Right ventricle myocardium superior (tissue), 1 donor: Measurements from ENCODE around the gene AKAP11. TPM values are rescaled to one million over a fixed set of nuclear protein-coding genes. Genes with fewer than 3 reads are reported as not detected.
"Not testable (repeated sequence)": the region's sequence is repeated elsewhere in the genome, so short reads cannot be mapped to it uniquely, and the experiment has no call there.

Experiments used
- ATAC-seq: fragments of 200-7000 bp; cut with Tn5 transposase; one replicate; pipeline ENCODE4 v1.9.1; 2020; ENCODE audit warnings: mild to moderate bottlenecking; ENCODE audit not compliant: poor library complexity
- DNase-seq: peaks from one replicate; pipeline ENCODE4 v3.0.0-alpha.2; 2020
- intact Hi-C: fragments of 100-400 bp; cut with DNase I; formaldehyde crosslinking; loops from one replicate; pipeline ENCODE4 v1.11.2; 2022
- long read RNA-seq: library from polyadenylated mRNA; unstranded; transcript quantifications from one replicate; pipeline ENCODE4 v2.0.0, GENCODE V29; 2021
- total RNA-seq: library from RNA; stranded (reverse); fragmentation: NEBNext Ultra II Directional; extraction: Animal tissue kit (Norgen Biotek cat#: 25700); gene quantifications from one replicate; pipeline ENCODE4 v1.2.1, GENCODE V29; 2021
- donor health status: DM: no; HTN: yes; CAD: no; lungs with severe emphysema.

AKAP11 gene, protein sequence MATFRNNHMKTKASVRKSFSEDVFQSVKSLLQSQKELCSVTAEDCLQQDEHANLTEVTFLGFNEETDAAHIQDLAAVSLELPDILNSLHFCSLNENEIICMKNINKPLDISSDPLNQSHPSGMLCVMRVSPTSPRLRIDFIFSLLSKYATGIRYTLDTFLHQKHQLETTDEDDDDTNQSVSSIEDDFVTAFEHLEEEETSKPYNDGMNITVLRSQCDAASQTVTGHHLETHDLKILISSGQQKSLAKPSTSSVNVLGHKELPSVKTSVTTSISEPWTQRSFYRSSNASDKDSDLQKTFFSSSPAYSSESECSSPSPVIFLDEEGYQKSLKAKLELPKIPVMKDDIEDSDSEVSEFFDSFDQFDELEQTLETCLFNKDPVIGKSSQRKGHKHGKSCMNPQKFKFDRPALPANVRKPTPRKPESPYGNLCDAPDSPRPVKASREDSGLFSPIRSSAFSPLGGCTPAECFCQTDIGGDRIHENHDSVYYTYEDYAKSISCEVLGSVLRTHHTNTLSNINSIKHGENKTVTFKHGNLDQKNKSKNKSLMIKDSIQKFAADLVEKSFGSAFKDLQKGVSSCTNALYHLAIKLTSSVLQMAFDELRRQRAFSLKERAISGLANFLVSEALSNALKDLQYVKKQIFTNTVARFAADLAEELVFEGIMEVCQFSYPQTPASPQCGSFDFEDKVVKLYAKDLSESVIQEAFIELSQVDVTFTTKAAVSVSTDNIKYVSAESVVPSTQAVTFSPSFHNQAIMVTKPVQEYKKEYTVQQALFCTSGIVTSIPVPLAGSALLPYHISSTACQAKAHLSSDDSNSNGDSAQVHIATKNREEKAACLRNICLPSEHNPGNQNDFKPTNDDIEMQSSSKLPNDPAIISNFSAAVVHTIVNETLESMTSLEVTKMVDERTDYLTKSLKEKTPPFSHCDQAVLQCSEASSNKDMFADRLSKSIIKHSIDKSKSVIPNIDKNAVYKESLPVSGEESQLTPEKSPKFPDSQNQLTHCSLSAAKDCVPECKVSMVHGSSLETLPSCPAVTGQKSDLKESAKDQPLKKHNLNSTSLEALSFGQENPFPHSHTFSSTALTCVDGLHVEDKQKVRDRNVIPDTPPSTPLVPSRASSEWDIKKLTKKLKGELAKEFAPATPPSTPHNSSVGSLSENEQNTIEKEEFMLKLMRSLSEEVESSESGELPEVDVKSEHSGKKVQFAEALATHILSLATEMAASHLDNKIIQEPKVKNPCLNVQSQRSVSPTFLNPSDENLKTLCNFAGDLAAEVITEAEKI (N-terminal part only)
- 20.7 TPM for total RNA-seq
- long read RNA-seq, partial matches to known transcripts = 0 of 3 reads
- long read RNA-seq, other reads (novel, unspliced or antisense) = 3 of 3 reads

DNA sequence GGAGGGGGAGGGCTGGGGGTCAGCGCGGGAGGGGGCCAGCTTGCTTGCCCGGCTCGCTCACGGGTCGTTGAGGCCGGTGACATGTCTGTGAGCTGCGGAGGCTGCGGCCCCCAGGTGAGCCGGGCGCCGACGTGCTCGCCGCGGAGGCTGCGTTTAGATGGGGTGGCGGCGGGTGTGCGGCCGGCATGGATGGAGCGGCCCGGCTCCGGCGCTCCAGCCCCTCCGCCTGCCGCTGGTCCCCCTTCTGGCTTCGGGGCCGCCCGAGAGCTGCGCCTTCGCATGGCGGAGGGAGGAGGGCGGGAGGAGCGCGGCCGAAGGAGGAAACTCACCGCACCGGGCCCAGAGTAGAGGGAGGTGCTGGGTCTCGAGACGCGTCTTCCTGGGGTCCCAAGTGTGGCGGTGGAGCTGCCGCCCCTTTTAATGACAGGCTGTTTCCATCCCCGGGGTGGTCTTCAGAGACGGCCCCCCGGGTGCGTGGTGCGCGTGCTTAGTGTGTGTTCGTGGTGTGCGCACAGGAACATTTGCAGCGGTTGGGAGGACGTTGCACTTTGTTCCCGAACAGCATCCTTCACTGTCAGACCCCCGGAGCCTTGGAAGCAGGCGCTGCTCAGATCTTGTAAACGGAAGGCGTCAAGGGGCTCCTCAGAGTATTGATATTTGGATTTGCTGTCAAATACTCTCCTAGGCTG lies at the start of gene AKAP11:
Gene AKAP11 (plus strand): TSS at position 38 of the 689 bp plus-strand sequence. CDS start 14,197 bp downstream, outside the sequence.
- DNase-seq (peak; percentile 68), ATAC-seq (peak; percentile 71)
- intact Hi-C loops = no loop called here

DNA sequence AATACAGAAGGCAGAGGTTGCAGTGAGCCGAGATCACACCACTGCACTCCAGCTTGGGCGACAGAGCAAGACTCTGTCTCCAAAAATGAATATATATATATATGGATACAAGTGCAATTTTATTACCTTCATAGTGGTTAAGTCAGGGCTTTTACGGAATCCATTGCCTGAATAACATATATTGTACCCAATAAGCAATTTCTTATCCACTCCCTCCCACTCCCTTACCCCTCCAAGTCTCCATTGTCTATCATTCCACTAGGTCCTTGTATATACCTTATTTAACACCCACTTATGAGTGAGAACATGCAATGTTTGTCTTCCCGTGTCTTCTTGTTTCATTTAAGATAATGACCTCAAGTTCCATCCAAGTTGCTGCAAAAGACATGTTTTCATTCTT lies 48.3 kb upstream of the AKAP11 start:
- DNase-seq (no peak), ATAC-seq (no peak)
- intact Hi-C loops = no loop called here

DNA sequence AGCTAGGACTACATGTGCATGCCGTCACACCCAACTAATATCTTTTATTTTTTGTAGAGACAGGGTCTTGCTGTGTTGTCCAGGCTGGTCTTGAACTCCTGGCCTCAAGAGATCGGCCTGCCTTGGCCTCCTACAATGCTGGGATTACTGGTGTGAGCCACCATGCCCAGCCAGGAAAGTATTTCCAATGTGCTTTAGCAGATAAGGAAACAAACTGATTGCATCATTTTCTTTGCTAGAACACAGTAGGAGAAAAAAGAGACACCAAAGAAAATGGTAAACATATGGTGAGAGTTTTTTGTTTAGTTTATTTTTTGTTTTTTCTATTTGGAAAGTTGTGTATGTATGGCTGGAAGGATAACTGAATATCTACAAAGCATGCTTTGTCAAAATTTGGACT lies 46.9 kb upstream of the AKAP11 start:
- intact Hi-C loops = no loop called here
- DNase-seq = no peak
- ATAC-seq = no peak

DNA sequence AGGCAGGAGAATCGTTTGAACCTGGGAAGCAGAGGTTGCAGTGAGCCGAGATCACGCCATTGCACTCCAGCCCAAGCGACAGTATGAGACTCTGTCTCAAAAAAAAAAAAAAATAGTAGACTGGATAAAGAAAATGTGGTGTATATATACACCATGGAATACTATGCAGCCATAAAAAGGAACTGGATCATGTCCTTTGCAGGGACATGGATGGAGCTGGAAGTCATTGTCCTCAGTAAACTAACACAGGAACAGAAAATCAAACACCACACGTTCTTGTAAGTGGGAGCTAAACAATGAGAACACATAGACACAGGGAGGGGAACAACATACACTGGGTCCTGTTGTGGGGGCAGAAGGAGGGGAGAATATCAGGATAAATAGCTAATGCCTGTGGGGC lies 45.2 kb upstream of the AKAP11 start:
- intact Hi-C loops, DNase-seq, ATAC-seq: not testable (repeated sequence)

DNA sequence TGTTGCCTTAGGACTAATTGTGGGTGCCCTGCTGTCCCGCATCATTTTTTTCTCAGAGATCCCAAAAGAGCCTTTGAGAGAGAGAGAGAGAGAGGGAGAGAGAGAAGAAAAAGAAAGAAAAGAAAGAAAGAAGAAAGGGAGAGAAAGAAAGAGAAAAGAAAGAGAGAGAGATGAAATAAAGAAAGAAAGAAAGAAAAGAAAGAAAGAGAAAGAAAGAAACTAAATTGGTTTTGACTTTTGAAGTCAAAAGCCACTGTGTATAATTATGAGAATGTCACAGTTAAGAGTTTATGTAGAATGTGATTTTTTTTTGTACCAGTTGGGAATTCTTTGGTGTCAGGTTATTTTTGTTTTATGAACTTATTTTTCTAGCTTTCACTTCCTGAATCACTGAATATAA lies 43.4 kb upstream of the AKAP11 start:
- DNase-seq = no peak
- intact Hi-C loops = no loop called here
- ATAC-seq = no peak

DNA sequence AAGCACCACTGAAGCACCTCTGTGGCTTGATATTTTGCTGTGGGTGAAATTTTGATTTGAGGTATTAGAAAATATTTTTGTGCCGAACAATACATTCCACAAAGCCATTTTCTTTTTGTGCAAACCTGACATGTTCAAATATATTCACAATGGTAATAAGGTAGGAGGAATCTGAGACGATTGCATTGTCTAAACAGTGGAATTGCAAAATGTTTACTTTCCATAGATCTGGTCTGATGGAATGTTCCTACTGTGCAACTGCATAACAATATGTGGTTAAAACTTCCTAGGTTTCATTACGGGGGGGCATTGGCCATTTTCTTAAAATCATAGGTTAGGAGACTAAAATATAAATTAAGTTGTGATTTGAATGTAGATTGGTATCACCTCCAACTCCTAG lies 42.7 kb upstream of the AKAP11 start:
- intact Hi-C loops = no loop called here
- ATAC-seq = no peak
- no peak for DNase-seq

DNA sequence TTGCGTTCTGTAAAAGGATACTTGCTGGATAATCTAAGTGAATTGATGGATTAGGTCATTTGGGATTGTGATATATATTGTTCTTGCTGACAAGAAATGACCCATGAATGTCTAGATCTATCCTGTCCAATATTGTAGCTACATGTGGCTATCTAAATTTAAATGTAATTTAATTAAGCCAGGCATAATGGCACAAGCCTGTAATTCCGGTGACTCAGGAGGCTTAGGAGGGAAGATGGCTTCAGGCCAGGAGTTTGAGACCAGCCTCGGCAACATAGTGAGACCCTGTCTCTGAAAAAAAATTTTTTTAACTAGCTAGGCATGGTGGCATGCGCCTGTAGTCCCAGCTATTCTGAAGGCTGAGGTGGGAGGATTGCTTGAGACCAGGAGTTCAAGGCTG lies 39.3 kb upstream of the AKAP11 start:
- intact Hi-C loops = no loop called here
- DNase-seq (no peak), ATAC-seq (no peak)

DNA sequence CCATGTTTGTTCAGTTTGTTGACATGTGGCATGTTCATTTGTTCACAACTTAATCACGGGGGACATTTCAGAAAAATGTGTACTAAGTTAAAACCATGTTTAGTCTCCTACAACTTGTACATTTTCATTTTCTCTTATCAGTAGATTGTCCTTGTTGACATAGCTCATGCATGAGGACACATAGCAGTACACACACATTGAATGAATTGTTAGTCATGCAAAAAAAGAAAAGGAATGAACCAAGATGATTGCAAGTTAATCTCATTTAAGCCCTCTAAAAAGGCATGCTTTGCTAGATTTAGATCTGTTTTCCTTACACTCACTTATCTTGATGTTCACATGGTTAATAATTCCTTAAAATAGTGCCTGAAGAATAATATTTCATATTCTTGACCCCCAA lies 38.2 kb upstream of the AKAP11 start:
- no peak for DNase-seq
- no peak for ATAC-seq
- intact Hi-C loops = no loop called here

DNA sequence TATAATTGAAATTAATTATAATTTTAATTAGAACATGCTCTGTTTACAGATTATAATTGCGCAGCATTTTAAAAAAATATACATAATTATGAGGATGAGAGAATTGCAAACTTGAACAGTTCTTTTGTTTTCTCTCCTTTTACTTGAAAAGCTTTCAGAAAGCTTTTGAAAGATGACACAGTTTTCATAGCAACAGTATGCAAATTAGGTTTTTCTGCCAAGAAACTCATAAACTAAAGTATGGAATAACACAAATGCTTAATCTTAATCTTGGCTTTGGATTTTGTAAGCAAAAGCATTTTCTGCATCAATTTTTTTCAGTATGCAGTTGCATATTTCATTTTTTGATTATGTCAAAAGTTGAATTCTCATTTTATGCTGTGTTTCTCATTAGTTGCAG lies 32.8 kb upstream of the AKAP11 start:
- no peak for DNase-seq
- intact Hi-C loops = no loop called here
- ATAC-seq = no peak

DNA sequence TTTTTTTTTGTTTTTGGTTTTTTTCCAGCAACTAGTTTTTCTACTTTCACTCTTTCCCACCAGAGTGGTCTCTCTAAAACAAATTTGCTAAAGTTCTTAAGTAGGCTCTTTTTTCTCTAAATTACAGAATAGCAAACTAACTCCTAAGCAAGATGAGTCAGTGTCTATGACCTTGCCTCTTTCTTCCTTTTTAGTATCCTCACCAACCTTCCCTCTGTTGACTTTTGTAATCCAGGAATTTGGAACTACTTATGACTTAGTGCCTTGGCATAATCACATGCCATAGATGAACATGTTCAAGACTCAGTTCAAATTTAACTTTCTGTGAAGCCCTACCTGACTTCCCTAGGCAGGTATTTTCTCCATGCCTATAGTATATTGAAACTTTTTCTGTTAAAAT lies 32.3 kb upstream of the AKAP11 start:
- ATAC-seq (no peak), DNase-seq (no peak)
- intact Hi-C loops = no loop called here

DNA sequence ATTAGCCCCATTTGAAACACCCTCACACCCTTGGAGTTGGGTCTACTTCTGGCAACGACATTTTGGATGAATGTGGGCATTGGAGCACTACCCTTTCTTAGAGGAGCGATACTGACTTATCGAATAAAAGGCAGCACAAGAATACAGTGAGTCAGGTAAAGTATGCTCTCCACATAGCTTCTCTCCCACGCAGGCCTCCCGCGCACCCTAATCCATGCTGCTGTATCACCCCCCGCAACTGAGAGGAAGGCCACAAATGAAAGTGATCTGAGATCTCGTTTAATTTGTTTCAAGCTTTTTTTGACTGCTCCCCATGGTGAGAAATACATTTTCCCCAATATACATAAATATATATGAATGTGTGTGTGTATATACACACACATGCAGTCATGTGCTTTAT lies 25.4 kb upstream of the AKAP11 start:
- intact Hi-C loops = no loop called here
- DNase-seq (no peak), ATAC-seq (no peak)

DNA sequence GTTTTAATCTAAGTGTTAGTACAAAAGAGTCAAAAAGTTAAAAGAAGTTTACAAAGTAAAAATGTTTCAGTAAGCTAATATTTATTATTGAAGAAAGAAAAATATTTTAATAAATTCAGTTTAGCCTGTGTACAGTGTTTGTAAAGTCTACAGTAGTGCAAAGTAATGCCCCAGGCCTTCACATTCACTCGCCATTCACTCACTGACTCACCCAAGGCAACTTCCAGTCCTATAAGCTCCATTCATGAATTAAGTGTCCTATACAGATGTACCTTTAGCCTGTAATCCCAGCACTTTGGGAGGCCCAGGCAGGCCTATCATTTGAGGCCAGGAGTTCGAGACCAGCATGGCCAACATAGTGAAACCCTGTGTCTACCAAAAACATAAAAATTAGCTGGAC lies 24.1 kb upstream of the AKAP11 start:
- intact Hi-C loops = no loop called here
- no peak for ATAC-seq
- DNase-seq = no peak

DNA sequence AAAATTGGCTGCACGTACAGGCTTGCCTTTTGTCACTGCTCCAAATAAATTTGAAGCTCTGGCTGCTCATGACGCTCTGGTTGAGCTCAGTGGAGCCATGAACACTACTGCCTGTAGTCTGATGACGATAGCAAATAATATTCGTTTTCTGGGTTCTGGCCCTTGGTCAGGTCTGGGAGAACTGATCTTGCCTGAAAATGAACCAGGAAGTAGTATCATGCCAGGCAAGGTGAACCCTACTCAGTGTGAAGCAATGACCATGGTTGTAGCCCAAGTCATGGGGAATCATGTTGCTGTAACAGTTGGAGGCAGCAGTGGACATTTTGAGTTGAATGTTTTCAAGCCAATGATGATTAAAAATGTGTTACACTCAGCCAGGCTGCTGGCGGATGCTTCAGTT lies 16.1 kb upstream of the AKAP11 start:
- intact Hi-C loops = no loop called here
- ATAC-seq (no peak), DNase-seq (no peak)

DNA sequence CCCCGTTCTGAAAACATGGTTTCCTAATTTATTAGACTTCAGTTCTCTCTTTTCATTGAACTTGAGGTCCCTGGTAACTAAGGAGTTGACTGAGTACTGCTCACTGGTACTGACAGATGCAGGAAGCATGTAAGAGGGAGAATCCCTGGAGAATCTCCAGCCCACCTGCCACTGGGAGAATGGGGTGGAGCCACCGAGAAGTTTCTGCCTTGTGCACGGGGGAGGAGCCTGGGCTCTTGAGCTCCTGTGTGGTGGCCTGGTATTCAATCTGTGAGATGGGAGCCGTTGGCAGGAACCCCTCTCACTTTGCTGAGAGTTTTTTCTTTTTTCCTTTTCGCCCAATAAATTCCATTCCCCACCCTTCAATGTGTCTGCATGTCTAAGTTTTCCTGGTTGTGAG lies 13.2 kb upstream of the AKAP11 start:
- ATAC-seq = no peak
- intact Hi-C loops = no loop called here
- no peak for DNase-seq

DNA sequence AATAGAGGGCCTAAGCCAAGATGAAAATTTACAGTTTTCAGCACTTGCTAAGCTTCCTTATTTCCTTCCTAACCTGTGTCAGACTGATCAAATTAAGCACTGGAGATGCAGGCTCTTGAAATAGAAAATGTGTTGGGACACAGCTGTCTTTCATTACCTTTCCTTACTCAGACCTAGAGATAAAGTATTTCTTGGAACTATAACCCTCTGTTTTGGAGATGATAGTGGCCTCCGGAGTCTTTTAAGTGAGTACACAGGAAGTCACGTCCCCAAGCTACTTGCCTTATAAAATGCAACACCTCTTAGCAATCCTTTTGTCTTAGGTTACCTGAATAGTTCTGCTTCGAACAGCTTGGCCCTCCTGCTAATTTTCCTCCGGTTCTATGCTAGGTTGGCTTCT lies 12.4 kb upstream of the AKAP11 start:
- intact Hi-C loops = no loop called here
- DNase-seq = no peak
- ATAC-seq = no peak

DNA sequence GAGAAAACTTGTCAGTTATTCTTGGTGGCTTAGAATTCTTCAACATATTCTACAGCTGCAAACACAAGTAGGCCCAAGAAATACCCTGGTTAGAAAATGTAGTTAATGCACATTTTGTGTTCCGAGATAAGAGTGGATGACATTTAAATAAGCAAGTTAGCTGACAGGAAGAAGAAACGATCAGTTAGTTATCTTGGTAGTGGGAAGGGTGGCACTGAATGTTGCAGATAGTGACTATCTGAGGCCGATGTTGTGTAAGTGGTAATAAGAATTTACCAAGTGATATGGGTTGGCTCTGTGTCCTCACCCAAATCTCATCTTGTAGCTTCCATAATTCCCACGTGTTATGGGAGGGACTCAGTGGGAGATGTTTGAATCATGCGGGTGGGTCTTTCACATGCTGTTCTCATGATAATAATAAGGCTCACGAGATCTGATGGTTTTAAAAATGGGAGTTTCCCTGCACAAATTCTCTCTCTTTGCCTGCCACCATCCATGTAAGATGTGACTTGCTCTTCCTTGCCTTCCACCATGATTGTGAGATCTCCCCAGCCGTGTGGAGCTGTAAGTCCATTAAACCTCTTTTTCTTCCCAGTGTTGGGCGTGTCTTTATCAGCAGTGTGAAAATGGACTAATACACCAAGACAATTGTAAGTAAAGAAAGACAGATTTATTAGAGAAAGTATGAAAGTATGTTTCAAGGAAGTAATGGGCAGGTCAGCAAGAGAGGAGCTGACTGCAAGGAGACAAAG lies 10.9 kb upstream of the AKAP11 start:
- ATAC-seq (no peak), DNase-seq (no peak)
- intact Hi-C loops = no loop called here

DNA sequence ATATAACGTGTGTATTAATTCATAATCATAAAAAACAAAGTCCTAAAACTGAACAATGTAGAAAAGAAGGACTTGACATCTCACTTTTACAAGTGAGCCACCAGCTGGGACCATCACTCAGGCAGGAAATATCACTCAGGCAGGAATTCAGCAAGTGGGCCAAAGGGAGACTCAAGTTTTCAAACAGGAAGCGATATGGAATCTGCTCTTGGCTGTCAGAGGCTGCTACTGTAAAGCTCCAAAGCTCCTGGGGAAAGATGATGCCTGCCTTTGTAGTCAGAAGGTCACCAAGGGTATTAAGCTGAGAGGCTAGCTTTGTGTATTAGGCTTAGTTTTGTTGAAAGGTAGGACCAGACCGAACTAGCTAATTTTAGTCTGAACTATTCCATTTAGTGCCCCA lies 5.5 kb upstream of the AKAP11 start:
- intact Hi-C loops = no loop called here
- peak; percentile 39 for ATAC-seq

More for the DNA sequence above, 5.5 kb upstream of the AKAP11 start:
- DNase-seq = no peak
